PC-3 (cell line): ENCODE measurements around the gene ANKRD2.

Source experiments
- EZH2 ChIP-seq: fragments of 300-600 bp; sonication (generic); IDR thresholded peaks from one replicate; pipeline ENCODE4 v1.6.1; 2017; ENCODE audit warnings: antibody characterized with exemption, mild to moderate bottlenecking, low read length; ENCODE audit not compliant: unreplicated experiment
- EZH2phosphoT487 ChIP-seq: fragments of 300-600 bp; sonication (generic); IDR thresholded peaks from 2 replicates; pipeline ENCODE4 v1.6.1; 2018; ENCODE audit warnings: mild to moderate bottlenecking, antibody characterized with exemption, low read length, borderline replicate concordance
- TF ChIP-seq, protein P1 (sequence below): fragments of 300-600 bp; sonication (generic); conservative IDR thresholded peaks from 2 replicates; pipeline ENCODE4 v1.5.1; 2017; ENCODE audit warnings: antibody characterized with exemption, low read depth, mild to moderate bottlenecking, low read length

DNA sequence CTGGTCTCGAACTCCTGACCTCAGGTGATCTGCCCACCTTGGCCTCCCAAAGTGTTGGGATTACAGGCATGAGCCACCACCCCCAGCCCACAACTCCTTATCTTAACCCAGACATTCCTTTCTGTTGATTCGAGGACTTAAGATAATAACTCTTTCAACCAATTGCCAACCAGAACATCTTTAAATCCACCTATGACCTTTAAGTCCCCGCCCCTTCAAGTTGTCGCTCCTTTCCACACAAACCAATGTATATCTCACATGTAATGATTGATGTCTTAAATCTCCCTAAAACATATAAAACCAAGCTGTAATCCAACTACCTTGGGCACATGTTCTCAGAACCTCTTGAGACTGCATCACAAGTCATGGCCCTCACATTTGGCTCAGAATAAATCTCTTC, 7.8 kb upstream of the ANKRD2 start:
- TF ChIP-seq, protein P1, sequence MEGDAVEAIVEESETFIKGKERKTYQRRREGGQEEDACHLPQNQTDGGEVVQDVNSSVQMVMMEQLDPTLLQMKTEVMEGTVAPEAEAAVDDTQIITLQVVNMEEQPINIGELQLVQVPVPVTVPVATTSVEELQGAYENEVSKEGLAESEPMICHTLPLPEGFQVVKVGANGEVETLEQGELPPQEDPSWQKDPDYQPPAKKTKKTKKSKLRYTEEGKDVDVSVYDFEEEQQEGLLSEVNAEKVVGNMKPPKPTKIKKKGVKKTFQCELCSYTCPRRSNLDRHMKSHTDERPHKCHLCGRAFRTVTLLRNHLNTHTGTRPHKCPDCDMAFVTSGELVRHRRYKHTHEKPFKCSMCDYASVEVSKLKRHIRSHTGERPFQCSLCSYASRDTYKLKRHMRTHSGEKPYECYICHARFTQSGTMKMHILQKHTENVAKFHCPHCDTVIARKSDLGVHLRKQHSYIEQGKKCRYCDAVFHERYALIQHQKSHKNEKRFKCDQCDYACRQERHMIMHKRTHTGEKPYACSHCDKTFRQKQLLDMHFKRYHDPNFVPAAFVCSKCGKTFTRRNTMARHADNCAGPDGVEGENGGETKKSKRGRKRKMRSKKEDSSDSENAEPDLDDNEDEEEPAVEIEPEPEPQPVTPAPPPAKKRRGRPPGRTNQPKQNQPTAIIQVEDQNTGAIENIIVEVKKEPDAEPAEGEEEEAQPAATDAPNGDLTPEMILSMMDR = no peak
- no peak for TF ChIP-seq EZH2
- no peak for TF ChIP-seq EZH2phosphoT487
